Liver (tissue), 9 donors: ENCODE data around the gene TARDBP. TPM values are rescaled to one million over a fixed set of nuclear protein-coding genes. Genes with fewer than 3 reads are reported as not detected.
"Not testable (repeated sequence)": the region's sequence is repeated elsewhere in the genome, so short reads cannot be mapped to it uniquely, and the experiment has no call there.

Experiments used
- DNase-seq: peaks from one replicate; pipeline ENCODE4 v3.0.0-alpha.2; 2017; ENCODE audit warnings: low spot score
- H3K27ac ChIP-seq, 2 donors: one replicate each; pipeline ENCODE4 v1.7.0; 2013; ENCODE audit warnings: inconsistent platforms in 2 of 2, low read length in 2 of 2, control low read depth in 1 of 2, low read depth in 1 of 2, mild to moderate bottlenecking in 1 of 2
- H3K27me3 ChIP-seq, 4 donors: one replicate each; pipeline versions ENCODE4 v1.6.1 to v1.7.0; 2013; ENCODE audit warnings: low read length in 3 of 4, inconsistent platforms in 1 of 4, mild to moderate bottlenecking in 1 of 4, moderate library complexity in 1 of 4; ENCODE audit not compliant: control insufficient read depth in 4 of 4, insufficient read depth in 4 of 4
- H3K36me3 ChIP-seq, 4 donors: one replicate each; pipeline versions ENCODE4 v1.6.1 to v1.7.0; 2013; ENCODE audit warnings: low read length in 3 of 4, mild to moderate bottlenecking in 3 of 4, low read depth in 1 of 4, moderate library complexity in 1 of 4; ENCODE audit not compliant: control insufficient read depth in 4 of 4, insufficient read depth in 3 of 4
- H3K4me1 ChIP-seq, 4 donors: one replicate each; pipeline versions ENCODE4 v1.6.1 to v1.7.0; 2013; ENCODE audit warnings: low read length in 3 of 4, mild to moderate bottlenecking in 3 of 4, moderate library complexity in 1 of 4; ENCODE audit not compliant: control insufficient read depth in 4 of 4, insufficient read depth in 4 of 4
- H3K4me3 ChIP-seq, 3 donors: one replicate each; pipeline versions ENCODE4 v1.6.1 to v1.7.0; 2013; ENCODE audit warnings: low read length in 3 of 3, control low read depth in 1 of 3, low read depth in 1 of 3, mild to moderate bottlenecking in 1 of 3
- H3K9ac ChIP-seq, 2 donors: one replicate each; pipeline ENCODE4 v1.7.0; 2013; ENCODE audit warnings: low read length in 2 of 2, mild to moderate bottlenecking in 2 of 2, moderate library complexity in 2 of 2, control low read depth in 1 of 2, low read depth in 1 of 2
- H3K9me3 ChIP-seq, 4 donors: one replicate each; pipeline versions ENCODE4 v1.6.1 to v1.7.0; 2013; ENCODE audit warnings: low read length in 3 of 4; ENCODE audit not compliant: control insufficient read depth in 4 of 4
- EGR1 ChIP-seq, 2 donors: IDR thresholded peaks; 2 replicates each; pipeline ENCODE4 v1.6.1; 2016 to 2018; ENCODE audit warnings: antibody characterized with exemption in 2 of 2, low read depth in 2 of 2
- FOXA1 ChIP-seq: IDR thresholded peaks from 2 replicates; pipeline ENCODE4 v1.6.1; 2016; ENCODE audit warnings: antibody characterized with exemption
- GABPA ChIP-seq, 2 donors: IDR thresholded peaks in 1 of 2; conservative IDR thresholded peaks in 1 of 2; 2 replicates each; pipeline ENCODE4 v1.6.1; 2016; ENCODE audit warnings: antibody characterized with exemption in 2 of 2, mild to moderate bottlenecking in 1 of 2, moderate library complexity in 1 of 2
- HNF4A ChIP-seq, 2 donors: conservative IDR thresholded peaks; 2 replicates each; pipeline ENCODE4 v1.6.1; 2016; ENCODE audit warnings: antibody characterized with exemption in 2 of 2, mild to moderate bottlenecking in 2 of 2
- HNF4G ChIP-seq: IDR thresholded peaks from 2 replicates; pipeline ENCODE4 v1.6.1; 2016; ENCODE audit warnings: antibody characterized with exemption
- JUND ChIP-seq, 2 donors: IDR thresholded peaks; 2 replicates each; pipeline ENCODE4 v1.6.1; 2016; ENCODE audit warnings: antibody characterized with exemption in 2 of 2
- NR2F2 ChIP-seq: IDR thresholded peaks from 2 replicates; pipeline ENCODE4 v1.6.1; 2016; ENCODE audit warnings: antibody characterized with exemption
- RXRA ChIP-seq, 2 donors: IDR thresholded peaks; 2 replicates each; pipeline ENCODE4 v1.6.1; 2017 to 2018; ENCODE audit warnings: antibody characterized with exemption in 2 of 2, mild to moderate bottlenecking in 1 of 2
- SP1 ChIP-seq: IDR thresholded peaks from 2 replicates; pipeline ENCODE4 v1.6.1; 2018; ENCODE audit warnings: antibody characterized with exemption, mild to moderate bottlenecking
- YY1 ChIP-seq: IDR thresholded peaks from 2 replicates; pipeline ENCODE4 v1.6.1; 2016; ENCODE audit warnings: antibody characterized with exemption, mild to moderate bottlenecking
- WGBS: extraction: QIAGEN DNeasy Blood & Tissue Kit; methylation state at CpG from one replicate; pipeline ENCODE4 v1.1.7; 2013; 5-methylcytosine and 5-hydroxymethylcytosine counted together
- polyA plus RNA-seq, 2 donors: library from polyadenylated mRNA; stranded (reverse) in 1 of 2; unstranded in 1 of 2; fragments of 200-250 nt in 1 of 2; fragments of >200 nt in 1 of 2; fragmentation: Nextera tagmentation in 1 of 2; extraction: Ambion mirVana in 1 of 2; gene quantifications; one replicate each; pipeline versions ENCODE4 v1.2.1 to v1.2.3, GENCODE V29; 2013 to 2015
- total RNA-seq, 2 donors: library from RNA; depleted of rRNA; stranded (reverse); fragments of >200 nt; gene quantifications; one replicate each; pipeline ENCODE4 v1.2.3, GENCODE V29; 2014
- TF ChIP-seq, protein P1 (sequence below): IDR thresholded peaks from 2 replicates; pipeline ENCODE4 v1.6.1; 2016; ENCODE audit warnings: antibody characterized with exemption, mild to moderate bottlenecking
- TF ChIP-seq, protein P2 (sequence below): IDR thresholded peaks from 2 replicates; pipeline ENCODE4 v1.6.1; 2016; ENCODE audit warnings: antibody characterized with exemption
- TF ChIP-seq, protein P3 (sequence below): IDR thresholded peaks from 2 replicates; pipeline ENCODE4 v1.6.1; 2016; ENCODE audit warnings: antibody characterized with exemption
- donor health status: healthy.
- donor health status: healthy.
- donor health status: healthy.
- donor health status: healthy.
- donor health status: healthy.

The TARDBP gene
- total and polyA plus RNA-seq, 4 donors: 44.4 to 87.6 (median 79.2) TPM

DNA sequence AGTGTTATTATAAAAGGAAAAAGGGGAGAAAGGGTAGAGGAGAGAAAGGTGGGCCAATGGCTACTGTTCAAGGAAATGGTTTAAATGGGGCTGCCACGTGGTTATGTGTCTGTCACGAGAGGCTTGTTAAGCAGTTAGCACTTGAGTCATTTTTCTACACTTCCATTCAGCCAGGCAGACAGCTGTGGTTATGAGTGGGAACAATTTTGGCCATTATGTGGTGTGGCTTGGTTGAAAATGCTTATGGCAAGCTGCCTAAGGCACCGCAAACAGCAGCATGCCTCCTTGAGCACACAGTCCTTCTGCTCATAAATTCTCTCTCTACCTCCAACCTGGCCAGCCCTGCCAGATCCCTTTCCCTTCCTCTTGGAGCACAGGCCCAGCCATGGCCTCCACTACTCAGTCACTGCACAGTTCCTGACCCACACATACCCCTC lies 50.5 kb downstream of the TARDBP start:
- TF ChIP-seq JUND (IDR thresholded peaks at IDR 0.05): no peak
- TF ChIP-seq HNF4A (conservative IDR thresholded peaks at IDR 0.05): no peak
- no peak for TF ChIP-seq NR2F2
- TF ChIP-seq, protein P1, sequence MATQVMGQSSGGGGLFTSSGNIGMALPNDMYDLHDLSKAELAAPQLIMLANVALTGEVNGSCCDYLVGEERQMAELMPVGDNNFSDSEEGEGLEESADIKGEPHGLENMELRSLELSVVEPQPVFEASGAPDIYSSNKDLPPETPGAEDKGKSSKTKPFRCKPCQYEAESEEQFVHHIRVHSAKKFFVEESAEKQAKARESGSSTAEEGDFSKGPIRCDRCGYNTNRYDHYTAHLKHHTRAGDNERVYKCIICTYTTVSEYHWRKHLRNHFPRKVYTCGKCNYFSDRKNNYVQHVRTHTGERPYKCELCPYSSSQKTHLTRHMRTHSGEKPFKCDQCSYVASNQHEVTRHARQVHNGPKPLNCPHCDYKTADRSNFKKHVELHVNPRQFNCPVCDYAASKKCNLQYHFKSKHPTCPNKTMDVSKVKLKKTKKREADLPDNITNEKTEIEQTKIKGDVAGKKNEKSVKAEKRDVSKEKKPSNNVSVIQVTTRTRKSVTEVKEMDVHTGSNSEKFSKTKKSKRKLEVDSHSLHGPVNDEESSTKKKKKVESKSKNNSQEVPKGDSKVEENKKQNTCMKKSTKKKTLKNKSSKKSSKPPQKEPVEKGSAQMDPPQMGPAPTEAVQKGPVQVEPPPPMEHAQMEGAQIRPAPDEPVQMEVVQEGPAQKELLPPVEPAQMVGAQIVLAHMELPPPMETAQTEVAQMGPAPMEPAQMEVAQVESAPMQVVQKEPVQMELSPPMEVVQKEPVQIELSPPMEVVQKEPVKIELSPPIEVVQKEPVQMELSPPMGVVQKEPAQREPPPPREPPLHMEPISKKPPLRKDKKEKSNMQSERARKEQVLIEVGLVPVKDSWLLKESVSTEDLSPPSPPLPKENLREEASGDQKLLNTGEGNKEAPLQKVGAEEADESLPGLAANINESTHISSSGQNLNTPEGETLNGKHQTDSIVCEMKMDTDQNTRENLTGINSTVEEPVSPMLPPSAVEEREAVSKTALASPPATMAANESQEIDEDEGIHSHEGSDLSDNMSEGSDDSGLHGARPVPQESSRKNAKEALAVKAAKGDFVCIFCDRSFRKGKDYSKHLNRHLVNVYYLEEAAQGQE: no peak
- TF ChIP-seq YY1: no peak
- TF ChIP-seq HNF4G: no peak
- TF ChIP-seq RXRA (IDR thresholded peaks at IDR 0.05): no peak
- TF ChIP-seq, protein P2, sequence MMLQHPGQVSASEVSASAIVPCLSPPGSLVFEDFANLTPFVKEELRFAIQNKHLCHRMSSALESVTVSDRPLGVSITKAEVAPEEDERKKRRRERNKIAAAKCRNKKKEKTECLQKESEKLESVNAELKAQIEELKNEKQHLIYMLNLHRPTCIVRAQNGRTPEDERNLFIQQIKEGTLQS: no peak
- no peak for TF ChIP-seq EGR1 (IDR thresholded peaks at IDR 0.05; ENCODE audit: low read depth in 2 of 2)
- Histone ChIP-seq H3K4me1 (peaks cover 5 to 16% (median 10%) of the 10 kb centered on the region in 4 donors), H3K9me3 (no peaks in the 10 kb centered on the region), H3K27ac (no peak overlapping the region), H3K9ac (no peak overlapping the region), H3K4me3 (no peak overlapping the region), H3K36me3 (peaks cover 2 to 29% (median 15%) of the 10 kb centered on the region in 4 donors), H3K27me3 (no peaks in the 10 kb centered on the region)
- 81% methylated on average over 3 of the region's 3 CpGs for WGBS
- DNase-seq: no peak

DNA sequence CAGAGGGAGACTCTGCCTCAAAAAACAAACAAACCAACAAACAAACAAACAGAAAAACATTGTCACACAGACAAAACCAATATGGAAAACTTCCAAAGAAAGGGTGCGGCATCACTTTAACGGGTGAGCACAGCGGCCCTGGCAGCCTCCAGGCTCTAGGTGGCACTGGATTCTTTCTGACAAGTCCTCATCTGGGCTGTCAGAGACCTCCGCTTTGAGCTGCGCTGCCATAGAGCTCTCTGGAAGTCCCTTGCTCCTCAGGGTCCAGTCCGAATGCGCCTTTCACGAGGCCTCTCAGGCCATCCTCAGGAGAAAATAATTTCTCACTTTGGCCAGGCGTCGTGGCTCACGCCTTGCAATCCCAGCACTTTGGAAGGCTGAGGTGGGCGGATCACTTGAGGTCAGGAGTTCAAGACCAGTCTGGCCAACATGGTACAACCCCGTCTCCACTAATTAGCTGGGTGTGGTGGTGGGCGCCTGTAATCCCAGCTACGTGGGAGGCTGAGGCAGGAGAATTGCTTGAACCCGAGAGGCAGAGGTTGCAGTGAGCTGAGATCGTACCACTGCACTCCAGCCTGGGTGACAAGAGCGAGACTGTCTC lies 51.6 kb downstream of the TARDBP start:
- 91% methylated on average over 18 of the region's 18 CpGs for WGBS

DNA sequence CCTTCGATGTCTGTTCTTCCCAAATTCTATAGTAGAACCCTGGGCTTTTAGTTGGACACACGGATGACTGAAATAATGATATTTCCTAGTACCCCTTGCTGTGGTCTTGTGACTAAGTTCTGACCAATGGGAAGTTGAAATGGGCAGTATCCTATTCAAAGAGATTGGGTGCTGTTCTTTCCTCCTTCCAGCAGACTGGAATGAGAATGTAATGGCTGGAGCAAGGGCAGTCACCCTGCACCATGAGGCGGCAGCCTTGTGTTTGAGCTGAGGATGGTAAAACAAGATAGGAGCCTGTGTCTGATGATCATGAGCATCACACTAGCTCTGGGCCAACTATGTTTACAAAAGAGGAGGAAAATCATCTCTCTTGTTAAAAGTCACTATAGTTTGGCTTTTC lies 52.5 kb downstream of the TARDBP start:
- no peak overlapping the region for H3K27ac ChIP-seq
- H3K36me3 ChIP-seq: peaks cover 8 to 49% (median 31%) of the 10 kb centered on the region in 4 donors
- H3K27me3 ChIP-seq: no peaks in the 10 kb centered on the region
- peaks cover 3 to 9% (median 6%) of the 10 kb centered on the region in 4 donors for H3K4me1 ChIP-seq
- no peaks in the 10 kb centered on the region for H3K9me3 ChIP-seq
- TF ChIP-seq NR2F2 (no peak), FOXA1 (no peak), GABPA (IDR thresholded peaks at IDR 0.05 in 1 of 2, conservative IDR thresholded peaks at IDR 0.05 in 1 of 2) (no peak), SP1 (no peak)
- TF ChIP-seq, protein P3, sequence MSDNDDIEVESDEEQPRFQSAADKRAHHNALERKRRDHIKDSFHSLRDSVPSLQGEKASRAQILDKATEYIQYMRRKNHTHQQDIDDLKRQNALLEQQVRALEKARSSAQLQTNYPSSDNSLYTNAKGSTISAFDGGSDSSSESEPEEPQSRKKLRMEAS: no peak
- no peak for DNase-seq
- 97% methylated on average over 3 of the region's 3 CpGs for WGBS
- H3K4me3 ChIP-seq: no peak overlapping the region
- H3K9ac ChIP-seq: no peak overlapping the region

More for the DNA sequence above, 51.6 kb downstream of the TARDBP start:
- H3K4me3 ChIP-seq, DNase-seq, H3K27ac ChIP-seq, H3K27me3 ChIP-seq, H3K9ac ChIP-seq, H3K4me1 ChIP-seq, H3K9me3 ChIP-seq: not testable (repeated sequence)
- H3K36me3 ChIP-seq: peaks cover 8 to 40% (median 25%) of the 10 kb centered on the region in 4 donors
